RWPE2 (cell line): Measurements from ENCODE around the gene ZBED2.

Experiments
- ATAC-seq: fragments of 200-7000 bp; cut with Tn5 transposase; 3 replicates; pipeline ENCODE4 v1.9.1; 2021; ENCODE audit warnings: low read depth
- DNase-seq: peaks from one replicate; pipeline ENCODE4 v3.0.0-alpha.2; 2020; ENCODE audit warnings: low spot score
- H3K27ac ChIP-seq: fragments of 450-650 bp; 2 replicates; pipeline ENCODE4 v1.5.1; 2017; ENCODE audit warnings: mild to moderate bottlenecking; ENCODE audit not compliant: poor library complexity, severe bottlenecking
- H3K27me3 ChIP-seq: fragments of 250-450 bp; sonication (Bioruptor Pico); 2 replicates; pipeline ENCODE4 v1.5.1; 2021; ENCODE audit warnings: mild to moderate bottlenecking, moderate library complexity; ENCODE audit not compliant: insufficient read depth, poor library complexity, severe bottlenecking
- H3K36me3 ChIP-seq: fragments of 250-450 bp; sonication (Bioruptor Pico); 2 replicates; pipeline ENCODE4 v1.5.1; 2020; ENCODE audit warnings: low read depth, mild to moderate bottlenecking, moderate library complexity
- H3K4me1 ChIP-seq: fragments of 250-450 bp; sonication (Bioruptor Pico); 2 replicates; pipeline ENCODE4 v1.5.1; 2021; ENCODE audit warnings: mild to moderate bottlenecking, moderate library complexity; ENCODE audit not compliant: insufficient read depth, poor library complexity, severe bottlenecking
- H3K4me3 ChIP-seq: fragments of 250-450 bp; sonication (Bioruptor Pico); 2 replicates; pipeline ENCODE4 v1.5.1; 2021; ENCODE audit warnings: mild to moderate bottlenecking, moderate library complexity; ENCODE audit not compliant: severe bottlenecking
- H3K9me3 ChIP-seq: fragments of 250-450 bp; sonication (Bioruptor Pico); 2 replicates; pipeline ENCODE4 v1.5.1; 2021; ENCODE audit warnings: mild to moderate bottlenecking, moderate library complexity; ENCODE audit not compliant: severe bottlenecking
- TF ChIP-seq, protein P1 (sequence below): fragments of 450-650 bp; IDR thresholded peaks from one replicate; pipeline ENCODE4 v1.5.1; 2017; ENCODE audit warnings: mild to moderate bottlenecking, moderate library complexity; ENCODE audit not compliant: poor library complexity, severe bottlenecking

The ZBED2 gene

GRCh38 chr3:111610189-111610588 lies 15.0 kb upstream of the ZBED2 start:
- ATAC-seq: peak; percentile 45

DNA sequence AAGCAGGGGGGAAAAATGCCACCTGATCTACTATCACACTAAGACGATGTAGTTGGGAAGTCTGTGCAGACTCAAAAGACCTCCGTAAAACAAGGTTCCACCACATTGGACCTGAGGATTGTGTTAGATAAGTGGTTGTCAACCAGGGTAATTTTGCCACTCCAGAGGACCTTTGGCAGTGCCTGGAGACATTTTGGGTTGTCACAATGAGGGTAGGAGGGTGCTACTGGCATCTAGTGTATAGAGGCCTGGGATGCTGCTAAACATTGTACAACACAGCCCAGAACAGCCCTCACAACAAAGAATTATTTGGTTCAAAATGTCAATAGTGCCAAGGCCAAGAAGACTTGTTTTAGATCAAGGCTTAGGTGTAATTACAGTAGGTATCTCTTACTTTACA lies 14.6 kb upstream of the ZBED2 start:
- peaks cover 27% of the 10 kb centered on the region for H3K4me1 ChIP-seq
- no peaks in the 10 kb centered on the region for H3K27me3 ChIP-seq
- H3K4me3 ChIP-seq: no peak overlapping the region
- peak overlapping the region; percentile 99 for H3K27ac ChIP-seq
- DNase-seq (no peak), ATAC-seq (no peak)
- no peaks in the 10 kb centered on the region for H3K9me3 ChIP-seq
- TF ChIP-seq, protein P1, sequence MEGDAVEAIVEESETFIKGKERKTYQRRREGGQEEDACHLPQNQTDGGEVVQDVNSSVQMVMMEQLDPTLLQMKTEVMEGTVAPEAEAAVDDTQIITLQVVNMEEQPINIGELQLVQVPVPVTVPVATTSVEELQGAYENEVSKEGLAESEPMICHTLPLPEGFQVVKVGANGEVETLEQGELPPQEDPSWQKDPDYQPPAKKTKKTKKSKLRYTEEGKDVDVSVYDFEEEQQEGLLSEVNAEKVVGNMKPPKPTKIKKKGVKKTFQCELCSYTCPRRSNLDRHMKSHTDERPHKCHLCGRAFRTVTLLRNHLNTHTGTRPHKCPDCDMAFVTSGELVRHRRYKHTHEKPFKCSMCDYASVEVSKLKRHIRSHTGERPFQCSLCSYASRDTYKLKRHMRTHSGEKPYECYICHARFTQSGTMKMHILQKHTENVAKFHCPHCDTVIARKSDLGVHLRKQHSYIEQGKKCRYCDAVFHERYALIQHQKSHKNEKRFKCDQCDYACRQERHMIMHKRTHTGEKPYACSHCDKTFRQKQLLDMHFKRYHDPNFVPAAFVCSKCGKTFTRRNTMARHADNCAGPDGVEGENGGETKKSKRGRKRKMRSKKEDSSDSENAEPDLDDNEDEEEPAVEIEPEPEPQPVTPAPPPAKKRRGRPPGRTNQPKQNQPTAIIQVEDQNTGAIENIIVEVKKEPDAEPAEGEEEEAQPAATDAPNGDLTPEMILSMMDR: no peak
- no peaks in the 10 kb centered on the region for H3K36me3 ChIP-seq

More at GRCh38 chr3:111610189-111610588, 15.0 kb upstream of the ZBED2 start:
- no peak for DNase-seq
- Histone ChIP-seq H3K36me3 (no peaks in the 10 kb centered on the region), H3K27ac (peak overlapping the region; percentile 99), H3K4me3 (no peak overlapping the region), H3K4me1 (peaks cover 23% of the 10 kb centered on the region), H3K9me3 (no peaks in the 10 kb centered on the region), H3K27me3 (no peaks in the 10 kb centered on the region)
- TF ChIP-seq, protein P1: no peak

- no peak overlapping the region for H3K4me3 ChIP-seq
- no peaks in the 10 kb centered on the region for H3K9me3 ChIP-seq
- no peaks in the 10 kb centered on the region for H3K27me3 ChIP-seq
- DNase-seq: no peak
- TF ChIP-seq, protein P1: no peak
- H3K36me3 ChIP-seq: no peaks in the 10 kb centered on the region
- peaks cover 28% of the 10 kb centered on the region for H3K4me1 ChIP-seq
- no peak for ATAC-seq
- H3K27ac ChIP-seq: peak overlapping the region; percentile 99
These were observed 13.2 kb upstream of the ZBED2 start for GRCh38 chr3:111608383-111608782.

DNA sequence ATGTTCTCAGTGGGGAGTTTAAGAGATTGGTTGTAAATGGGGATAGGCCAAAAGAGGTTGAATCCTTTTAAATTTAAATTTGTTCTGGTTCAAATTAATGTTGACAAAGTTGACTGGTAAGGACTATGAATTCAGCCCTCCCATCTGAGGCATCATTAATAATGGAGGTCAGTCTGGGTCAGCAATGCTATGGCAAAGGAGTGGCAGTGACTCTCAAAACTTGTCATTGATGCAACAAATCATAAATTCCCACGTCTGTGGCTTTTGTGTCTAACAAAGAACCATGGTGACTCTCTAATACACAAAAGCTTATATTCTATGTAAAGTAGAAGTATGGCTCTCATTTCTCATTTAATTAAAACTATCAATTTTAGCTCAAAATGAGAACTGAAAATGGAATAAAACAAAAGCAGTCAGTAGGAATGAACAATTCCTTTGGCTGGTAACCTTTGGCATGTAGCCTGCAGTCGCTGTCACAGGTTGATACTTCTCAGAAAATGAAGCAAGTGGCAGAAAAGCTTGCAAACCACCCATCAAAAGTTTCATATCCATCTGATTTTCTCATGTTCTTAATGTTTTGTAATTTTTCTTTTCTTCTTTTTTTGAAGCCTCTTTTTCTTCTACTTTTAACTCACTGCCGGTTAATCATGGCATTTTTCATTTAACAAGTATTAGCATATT lies 12.2 kb upstream of the ZBED2 start:
- Histone ChIP-seq H3K4me3 (no peak overlapping the region), H3K36me3 (no peaks in the 10 kb centered on the region), H3K9me3 (no peaks in the 10 kb centered on the region), H3K27me3 (no peaks in the 10 kb centered on the region), H3K4me1 (peaks cover 28% of the 10 kb centered on the region), H3K27ac (peak overlapping the region; percentile 99)
- no peak for DNase-seq
- TF ChIP-seq, protein P1: no peak
- no peak for ATAC-seq

GRCh38 chr3:111605493-111605892 lies 10.3 kb upstream of the ZBED2 start:
- Histone ChIP-seq H3K4me3 (no peak overlapping the region), H3K27me3 (no peaks in the 10 kb centered on the region), H3K9me3 (no peaks in the 10 kb centered on the region), H3K36me3 (no peaks in the 10 kb centered on the region), H3K27ac (peak overlapping the region; percentile 7), H3K4me1 (peaks cover 21% of the 10 kb centered on the region)
- no peak for ATAC-seq
- DNase-seq: no peak
- TF ChIP-seq, protein P1: no peak
